GM21367 (cell line): Measurements from ENCODE around the gene PITX2.
"Not testable (repeated sequence)": the region's sequence is repeated elsewhere in the genome, so short reads cannot be mapped to it uniquely, and the experiment has no call there.

Experiments used
- ATAC-seq: cut with Tn5 transposase; IDR thresholded peaks from one replicate; pipeline ENCODE4 v1.9.1; 2021; ENCODE audit not compliant: unreplicated experiment

PITX2 gene

DNA sequence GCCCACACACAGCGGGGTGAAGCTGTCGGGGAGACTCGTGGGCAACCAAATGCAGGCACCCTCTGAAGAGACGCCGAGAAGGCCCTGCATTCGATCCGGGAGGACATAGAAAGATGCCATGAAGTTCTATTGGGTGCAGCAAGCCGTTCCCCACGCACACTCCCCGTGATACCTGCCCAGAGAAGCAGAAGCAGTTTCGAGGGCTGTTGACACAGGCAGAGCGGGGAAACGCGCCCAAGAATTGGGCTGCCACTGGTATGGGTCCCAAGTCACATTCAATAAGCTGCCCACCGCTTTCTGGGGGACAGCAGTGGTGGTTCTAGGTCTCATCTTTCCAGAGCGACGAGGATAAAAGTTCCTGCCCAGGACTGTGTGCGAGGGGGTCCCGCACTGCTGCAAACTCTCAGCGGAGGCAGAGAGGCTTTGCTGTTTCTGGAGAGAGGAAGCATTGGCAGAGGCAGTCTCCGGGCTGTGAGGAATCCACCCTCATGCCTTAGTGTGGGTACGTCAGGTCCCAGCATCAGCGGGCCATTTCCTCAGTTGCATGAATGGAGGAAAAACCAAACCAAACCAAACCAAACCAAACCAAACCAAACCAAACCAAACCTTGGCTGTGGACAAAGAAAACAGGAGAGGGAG lies 10.1 kb downstream of the PITX2 start:
- no peak for ATAC-seq

DNA sequence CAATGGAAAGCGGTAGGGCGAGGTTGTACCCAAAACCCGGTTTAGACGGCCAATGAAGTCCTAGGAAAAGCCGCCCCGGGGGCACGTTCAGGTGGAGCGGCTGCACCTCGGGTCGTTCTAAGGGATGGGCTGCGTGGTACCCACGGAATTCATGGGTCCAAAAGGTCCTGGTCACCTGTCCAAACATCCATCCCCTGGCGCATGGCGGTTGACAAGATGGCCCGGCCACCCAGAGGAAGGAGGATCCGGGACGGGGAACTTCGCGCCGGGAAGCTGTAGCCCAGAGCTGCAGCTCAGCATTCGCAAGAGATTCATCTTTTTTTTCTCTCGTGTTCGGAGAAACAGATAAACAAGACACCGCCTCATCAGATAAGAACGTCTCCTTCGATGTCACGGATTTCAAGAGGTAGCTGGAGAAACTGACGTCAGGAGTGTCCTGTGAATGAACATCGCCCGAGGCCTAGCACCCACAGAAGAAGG lies 10.9 kb downstream of the PITX2 start:
- ATAC-seq, result no peak

DNA sequence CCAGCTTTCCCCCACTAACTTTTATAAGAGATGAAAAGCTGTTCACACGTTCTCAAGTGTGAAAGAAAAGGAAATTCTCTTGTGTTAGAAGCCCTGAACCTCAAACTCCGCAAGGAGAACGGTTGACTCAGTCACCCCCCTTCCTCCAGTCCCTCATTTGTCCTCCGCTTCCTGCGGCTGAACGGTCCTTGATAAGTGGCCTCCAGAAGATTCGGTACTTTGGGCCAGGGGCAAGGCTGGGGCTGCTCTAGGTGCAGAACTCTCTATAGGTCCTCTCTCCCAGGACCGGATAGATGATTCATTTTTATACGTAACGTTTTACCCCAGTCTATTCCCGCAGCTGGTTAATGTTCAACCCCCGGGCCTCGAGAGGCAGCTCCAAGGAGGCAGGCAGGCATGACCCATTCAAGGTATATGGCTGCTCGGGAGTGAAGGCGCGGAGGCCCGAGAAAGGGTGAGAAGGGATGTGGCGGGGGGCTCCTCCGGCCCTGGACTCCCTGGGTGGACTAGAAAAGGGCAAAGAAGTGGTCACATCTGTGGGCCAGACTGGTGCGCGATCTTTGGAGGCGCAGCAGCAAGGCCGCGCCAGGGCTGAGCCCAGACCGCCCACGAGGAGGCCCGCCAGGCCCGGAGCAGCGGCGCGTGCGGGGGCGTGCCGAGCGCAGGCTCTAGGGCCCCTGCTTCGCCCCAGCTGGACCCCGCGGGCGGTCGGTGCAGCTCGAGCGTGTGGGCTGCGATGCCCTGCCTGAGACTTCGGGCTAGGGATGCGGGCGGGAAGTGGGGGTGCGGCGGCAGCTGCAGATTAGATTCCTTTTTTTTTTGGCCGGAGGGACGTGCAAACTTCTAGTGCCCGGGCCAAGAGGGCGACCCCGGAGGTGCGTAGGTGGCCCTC lies 11.7 kb downstream of the PITX2 start:
- peak; percentile 67 for ATAC-seq

DNA sequence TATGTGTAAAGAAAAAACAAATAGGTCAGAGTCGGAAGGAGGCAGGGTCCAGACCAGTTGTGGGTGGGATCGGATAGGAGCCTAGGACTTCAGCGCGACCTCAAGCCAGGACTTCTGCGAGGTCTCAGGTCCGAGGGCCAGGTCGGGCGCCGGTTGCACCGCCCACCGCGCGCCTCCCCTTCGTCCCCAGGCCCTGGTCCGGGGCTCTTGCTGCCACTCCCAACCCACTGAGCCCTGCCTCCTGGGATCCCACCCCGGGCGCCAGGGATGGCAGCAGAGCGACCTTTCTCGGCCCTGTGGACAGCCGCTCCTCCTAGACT lies 12.3 kb downstream of the PITX2 start:
- no peak for ATAC-seq

DNA sequence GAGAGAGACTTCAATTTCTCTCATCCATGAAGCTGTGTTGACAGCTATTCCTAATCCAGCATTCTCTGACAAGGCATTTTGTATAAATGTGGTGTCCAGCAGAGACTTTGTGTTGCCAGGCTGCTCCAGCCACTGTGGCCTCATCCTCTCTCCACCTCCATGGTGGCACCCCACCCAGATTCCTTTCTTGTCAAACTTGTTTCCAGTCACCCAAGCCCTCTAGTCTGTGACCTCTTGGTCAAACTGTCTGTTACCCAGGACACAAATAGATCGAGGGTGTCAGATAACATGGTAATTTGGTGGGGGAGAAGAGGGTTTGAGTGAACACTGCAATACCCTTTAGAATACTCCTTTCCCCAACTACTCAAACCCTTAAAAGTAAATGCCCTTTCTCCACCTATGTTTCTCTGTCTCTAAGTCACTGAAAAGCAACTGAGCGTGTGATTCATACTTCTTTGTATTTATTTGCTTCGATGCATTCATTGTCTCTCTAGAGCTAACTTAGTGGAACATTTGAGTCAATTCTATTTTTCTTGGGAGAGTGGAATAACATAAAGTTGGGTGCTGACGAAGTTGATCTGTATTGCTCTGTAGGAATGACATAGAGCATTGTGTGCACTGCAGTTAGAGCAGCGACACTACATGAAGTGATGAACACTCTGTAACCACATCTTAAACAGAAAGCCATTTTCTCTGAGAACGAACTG lies 13.7 kb downstream of the PITX2 start:
- no peak for ATAC-seq

DNA sequence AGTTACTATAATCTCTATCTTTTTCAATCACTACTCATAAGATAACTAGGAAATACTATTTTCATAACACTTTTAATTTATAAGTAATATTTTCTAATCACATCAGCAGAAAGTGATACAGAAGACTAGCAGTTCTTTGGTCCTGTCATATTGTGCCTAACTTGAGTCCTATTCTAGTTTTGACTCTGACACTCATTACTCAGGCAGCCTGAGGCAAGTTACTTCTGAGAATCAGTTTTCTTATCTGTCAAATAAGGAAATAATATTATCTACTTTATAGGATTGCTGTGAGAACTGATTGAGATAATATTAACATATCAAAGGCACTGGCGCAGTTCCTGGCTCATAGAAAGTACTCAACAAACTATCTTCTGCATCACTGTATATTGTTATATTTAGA lies 17.8 kb downstream of the PITX2 start:
- no peak for ATAC-seq

DNA sequence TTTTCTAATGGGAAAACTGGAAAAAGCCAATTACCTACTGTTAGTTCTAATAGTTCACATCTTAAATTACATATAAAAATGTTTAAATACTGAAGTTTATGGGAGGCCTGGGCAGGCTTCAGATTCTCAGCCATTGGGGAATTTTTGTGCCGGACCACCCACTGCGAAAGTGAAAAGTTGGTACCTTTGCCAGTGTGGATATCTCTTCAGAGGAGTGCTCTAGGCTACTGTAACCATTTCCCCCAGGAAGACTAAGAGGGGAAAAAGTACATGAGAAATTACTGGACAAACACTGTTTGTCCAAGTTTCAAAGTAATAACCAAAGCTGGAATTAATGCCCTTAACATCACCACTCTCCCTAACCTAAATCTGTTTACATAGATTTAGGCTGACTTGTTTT lies 20.8 kb downstream of the PITX2 start:
- ATAC-seq, result no peak

DNA sequence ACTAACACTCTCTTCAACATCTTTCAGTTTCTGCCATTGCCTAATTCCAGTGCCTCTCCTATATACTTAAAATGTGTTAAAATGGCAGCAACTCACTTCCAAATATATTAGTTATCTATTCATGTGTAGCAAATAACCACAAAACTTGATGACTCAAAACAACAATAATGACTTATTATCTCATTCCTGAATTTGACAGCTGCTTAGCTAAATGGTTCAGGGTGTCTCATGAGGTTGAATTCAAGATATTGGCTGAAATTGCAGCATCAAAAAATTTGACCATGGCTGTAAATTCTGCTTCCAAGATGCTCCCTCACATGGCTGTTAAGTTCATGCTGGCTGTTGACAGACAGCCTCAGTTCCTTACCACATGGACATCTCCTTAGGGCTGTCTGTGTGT lies 25.3 kb downstream of the PITX2 start:
- no peak for ATAC-seq

DNA sequence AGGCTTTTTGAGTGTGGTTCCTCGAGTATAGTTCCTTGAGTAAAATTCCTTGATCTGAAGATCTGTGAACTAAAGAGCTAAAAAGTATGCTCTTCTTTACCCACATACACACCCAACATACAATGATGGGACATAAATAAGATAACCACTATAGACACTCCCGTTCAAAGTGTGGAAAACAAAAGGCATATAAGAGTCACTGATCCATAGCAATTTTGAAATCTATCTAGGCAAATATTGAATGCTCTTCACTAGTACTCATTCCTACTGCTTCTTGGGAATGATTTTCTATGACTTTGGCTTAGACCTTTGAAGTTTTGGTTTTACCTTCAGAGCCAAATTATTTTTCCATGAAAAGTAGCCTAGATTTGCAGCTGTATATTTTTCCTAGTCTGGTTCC lies 26.4 kb downstream of the PITX2 start:
- ATAC-seq, result no peak

DNA sequence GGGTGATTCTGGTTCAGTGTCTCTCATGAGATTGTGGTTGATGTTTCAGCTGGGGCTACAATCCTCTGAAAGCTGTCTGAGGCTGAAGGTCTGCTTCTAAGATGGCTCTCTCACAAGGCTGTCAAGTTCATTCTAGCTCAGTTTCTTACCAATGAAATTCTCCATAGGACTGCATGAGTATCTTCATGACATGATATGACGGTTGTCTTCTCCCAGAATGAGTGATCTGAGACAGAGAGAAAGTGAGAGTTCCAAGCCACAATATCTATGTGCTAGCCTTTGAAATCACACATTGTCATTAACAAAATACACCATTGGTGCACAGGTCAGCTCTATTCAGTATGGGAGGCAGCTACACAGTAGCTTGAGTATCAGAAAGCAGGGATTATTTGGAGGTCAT lies 27.3 kb downstream of the PITX2 start:
- ATAC-seq, result no peak

DNA sequence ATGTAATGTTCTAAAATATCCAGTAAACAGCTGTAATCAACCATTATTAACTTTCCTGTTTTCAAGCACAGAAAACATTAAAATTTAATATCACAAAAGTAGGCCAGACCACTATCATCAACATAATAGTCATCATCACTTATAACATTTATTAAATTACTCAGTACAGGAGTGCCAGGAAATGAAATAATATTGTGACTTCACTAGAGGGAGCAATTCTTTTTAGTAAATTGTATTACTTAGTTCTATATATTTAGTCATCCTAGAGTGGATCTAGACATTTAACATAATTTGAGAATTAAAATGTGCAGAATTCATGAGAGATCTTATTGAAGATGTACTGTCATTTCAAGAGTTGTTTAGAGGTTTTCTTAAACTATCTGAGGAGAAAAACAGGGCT lies 33.6 kb downstream of the PITX2 start:
- ATAC-seq, result no peak

DNA sequence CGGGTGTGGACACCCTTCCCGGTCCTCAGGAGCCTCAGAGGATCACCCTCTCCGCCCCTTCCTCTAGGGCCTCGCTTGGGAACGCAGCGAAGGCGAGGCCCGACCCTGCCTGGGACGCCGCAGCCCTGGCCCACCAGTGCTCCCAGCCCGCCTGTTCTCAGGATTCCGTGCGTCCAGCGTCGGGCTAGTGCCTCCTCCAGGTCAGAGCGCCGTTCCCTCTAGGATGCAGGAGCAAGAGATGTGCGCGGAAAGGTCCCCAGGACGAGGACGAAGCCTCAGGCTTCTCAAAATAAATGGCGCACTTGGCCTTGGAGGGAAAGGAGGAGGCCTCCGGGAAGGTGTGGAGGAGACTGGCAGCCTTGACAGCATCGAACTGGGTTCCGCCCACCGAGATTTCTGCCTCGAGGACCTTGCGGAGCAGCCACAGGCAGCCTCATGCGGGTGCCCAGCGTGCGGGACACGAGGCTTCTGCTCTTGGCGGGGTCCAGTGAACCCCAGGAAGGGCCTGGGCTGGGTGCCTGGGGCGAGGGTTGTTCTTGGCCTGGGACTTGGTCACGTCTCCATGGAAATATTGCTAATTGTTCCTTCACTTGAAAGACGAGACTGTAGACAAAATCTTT lies 35.1 kb downstream of the PITX2 start:
- ATAC-seq, result no peak

DNA sequence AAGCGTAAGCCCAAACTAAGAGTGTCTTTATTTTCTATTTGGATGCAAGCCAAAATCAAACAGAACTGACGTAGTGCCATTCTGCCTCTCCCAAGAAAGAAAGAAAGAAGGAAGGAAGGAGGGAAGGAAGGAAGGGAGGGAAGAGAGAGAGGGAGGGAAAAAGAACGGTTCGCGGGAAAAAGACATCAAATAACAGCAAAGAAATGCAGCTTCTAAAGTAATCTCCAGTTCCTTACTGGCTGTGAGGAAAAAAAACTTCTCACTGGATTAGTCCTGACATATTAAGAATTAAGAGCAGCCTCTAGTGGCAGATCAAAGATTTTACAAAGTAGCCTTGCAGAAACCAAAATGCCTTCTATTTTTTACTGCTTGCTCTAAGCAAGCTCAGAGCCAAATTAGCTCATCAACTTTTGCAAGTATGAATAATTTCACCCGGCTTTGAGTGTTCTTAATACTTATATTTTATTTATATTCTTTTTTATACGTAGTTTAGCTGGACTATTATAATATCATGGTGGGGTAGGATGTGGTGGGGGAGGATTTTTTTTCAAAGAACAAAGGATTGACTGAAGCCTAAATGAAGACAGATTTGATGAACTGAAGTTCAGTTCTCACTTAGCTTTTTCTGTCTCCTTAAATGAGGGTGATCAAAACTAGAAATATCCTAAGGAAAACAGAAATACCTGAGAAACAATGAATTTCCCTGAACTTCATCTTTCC lies 36.6 kb downstream of the PITX2 start:
- no peak for ATAC-seq

DNA sequence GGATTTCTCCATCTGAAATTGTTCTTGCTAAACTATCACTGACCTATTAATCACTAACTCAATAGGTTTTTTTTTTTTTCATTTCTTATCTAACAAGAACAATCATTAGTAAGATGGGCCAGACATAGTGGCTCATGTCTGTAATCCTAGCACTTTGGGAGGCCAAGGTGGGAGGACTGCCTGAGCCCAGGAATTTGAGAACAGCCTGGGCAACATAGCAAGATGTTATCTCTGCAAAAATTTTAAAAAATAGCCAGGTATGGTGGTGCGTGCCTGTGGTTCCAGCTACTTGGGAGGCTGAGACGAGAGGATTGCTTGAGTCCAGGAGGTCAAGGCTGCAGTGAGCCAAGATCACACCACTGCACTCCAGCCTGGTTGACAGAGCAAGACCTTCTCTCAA lies 46.2 kb downstream of the PITX2 start:
- ATAC-seq, result not testable (repeated sequence)
